H1 (cell line): Measurements from ENCODE around the gene ZDHHC17. TPM values are rescaled to one million over a fixed set of nuclear protein-coding genes. Genes with fewer than 3 reads are reported as not detected.

Experiments
- polyA plus RNA-seq, 7 experiments: library from polyadenylated mRNA; depleted of rRNA in 3 of 7; stranded (reverse) in 5 of 7; unstranded in 2 of 7; fragments of >200 nt in 5 of 7; fragments of 200-250 nt in 2 of 7; gene quantifications; 1 replicate in 5 of 7; 2 replicates in 1 of 7; 4 replicates in 1 of 7; pipeline versions ENCODE4 v1.2.1 to v1.2.3, GENCODE V29; 2011 to 2013; ENCODE audit warnings: missing spikeins in 2 of 7, mixed read lengths in 2 of 7
- total RNA-seq: library from RNA; stranded (reverse); fragmentation: NEBNext Ultra II Directional; extraction: Animal tissue kit (Norgen Biotek cat#: 25700); gene quantifications from 2 replicates; pipeline ENCODE4 v1.2.1, GENCODE V29; 2021

Gene ZDHHC17
- total and polyA plus RNA-seq, 2 of the 8 experiments (the other 6 are each of a cell fraction or from before 2014, with no cell fraction given), result 27.6 to 28.9 TPM

Other genes starting within 250 kb of the ZDHHC17 start
- 78.7 and 81.1 TPM in 2 replicates for gene OSBPL8, start 204.3 kb upstream of the ZDHHC17 start, total RNA-seq
- gene OSBPL8, start 204.3 kb upstream of the ZDHHC17 start, polyA plus RNA-seq (2011; rRNA removed), result 10.9 and 28.9 TPM in 2 replicates
- gene CSRP2, start 114.9 kb downstream of the ZDHHC17 start, total RNA-seq, result 227 and 228 TPM in 2 replicates
- 103 and 149 TPM in 2 replicates for gene CSRP2, start 114.9 kb downstream of the ZDHHC17 start, polyA plus RNA-seq (2011; rRNA removed)